ENCODE results near the gene MCC. TPM values are rescaled to one million over a fixed set of nuclear protein-coding genes. Genes with fewer than 3 reads are reported as not detected.

The MCC gene
- total RNA-seq, 1 experiment from 2014 or later, result 7.6 TPM

GRCh38 chr5:113043491-113043931, 444.7 kb downstream of the MCC start:
- no peak overlapping the region for H2BK5ac ChIP-seq (ENCODE audit: insufficient read length, low read length)
- peak overlapping the region in 1 of 3 experiments; percentile 37; a peak in 1 of 7 replicates for H3K27ac Mint-ChIP-seq
- H3K27me3 ChIP-seq (ENCODE audit: insufficient read depth, low read length), result no peaks in the 10 kb centered on the region
- no peak overlapping the region for H4K5ac ChIP-seq (ENCODE audit: insufficient read length, low read depth, low read length)
- WGBS (ENCODE audit: extremely low coverage, insufficient read length, low lambda C conversion rate), result no CpG with 5 or more reads among the region's 16 CpGs
- H3K27me3 Mint-ChIP-seq (ENCODE audit: low read depth), result no peaks in the 10 kb centered on the region
- no peak overlapping the region for H3K4me2 ChIP-seq (ENCODE audit: insufficient read depth, insufficient read length, low read length)
- no peaks in the 10 kb centered on the region for H3K79me2 ChIP-seq (ENCODE audit: insufficient read depth, low read length)
- no peak overlapping the region for H3K27ac ChIP-seq (ENCODE audit: insufficient read length, low read depth, low read length)
- no peak overlapping the region for H3K4ac ChIP-seq (ENCODE audit: low read depth, low read length)
- no peak overlapping the region for H4K8ac ChIP-seq (replicated peaks; ENCODE audit: insufficient read length, low read depth, low read length)
- H3K9ac ChIP-seq (ENCODE audit: extremely low read depth, insufficient read length, low read length), result no peak overlapping the region
- no peaks in the 10 kb centered on the region for H3K9me3 Mint-ChIP-seq
- H2BK20ac ChIP-seq (ENCODE audit: low read depth, low read length, poor library complexity, severe bottlenecking), result no peak overlapping the region
- H3K23ac ChIP-seq (ENCODE audit: insufficient read length, low read depth, low read length), result no peak overlapping the region
- no peak overlapping the region for H3T11ph ChIP-seq (ENCODE audit: low read length)
- H3K4me1 Mint-ChIP-seq, result peaks cover 2% of the 10 kb centered on the region in 2 experiments; a peak in 3 of 4 replicates
- H3K4me3 Mint-ChIP-seq, result no peak overlapping the region
- H2BK12ac ChIP-seq (ENCODE audit: insufficient read length, low read depth, low read length), result no peak overlapping the region
- H3K79me1 ChIP-seq (ENCODE audit: insufficient read depth, low read depth, low read length, poor library complexity, severe bottlenecking), result no peaks in the 10 kb centered on the region
- H3K18ac ChIP-seq (ENCODE audit: insufficient read length, low read depth, low read length), result no peak overlapping the region
- H3K23me2 ChIP-seq (ENCODE audit: insufficient read length, low read depth, low read length, poor library complexity, severe bottlenecking), result no peaks in the 10 kb centered on the region
- no peak overlapping the region for H2BK15ac ChIP-seq (ENCODE audit: low read depth, low read length)
- H2AK5ac ChIP-seq (ENCODE audit: insufficient read length, low read length), result no peak overlapping the region
- DNase-seq, result peak; percentile 72
- no peak overlapping the region for H3K56ac ChIP-seq (ENCODE audit: insufficient read length, low read depth, low read length)
- H3K36me3 Mint-ChIP-seq (ENCODE audit: insufficient read depth in 1 of 3, low read depth in 3 of 3), result peaks cover 0 to 12% (median 7%) of the 10 kb centered on the region in 3 experiments; a peak in 5 of 7 replicates
- H4K91ac ChIP-seq (ENCODE audit: insufficient read length, low read depth, low read length), result no peak overlapping the region
- H3K14ac ChIP-seq (ENCODE audit: insufficient read depth, low read length), result no peak overlapping the region
- no peaks in the 10 kb centered on the region for H4K20me1 ChIP-seq (ENCODE audit: control insufficient read depth, insufficient read depth, insufficient read length)
- H3K9me3 ChIP-seq (ENCODE audit: control insufficient read depth, low read depth, low read length), result no peaks in the 10 kb centered on the region
- H2AFZ ChIP-seq (ENCODE audit: low read length), result no peak overlapping the region
- TF ChIP-seq, protein P1, sequence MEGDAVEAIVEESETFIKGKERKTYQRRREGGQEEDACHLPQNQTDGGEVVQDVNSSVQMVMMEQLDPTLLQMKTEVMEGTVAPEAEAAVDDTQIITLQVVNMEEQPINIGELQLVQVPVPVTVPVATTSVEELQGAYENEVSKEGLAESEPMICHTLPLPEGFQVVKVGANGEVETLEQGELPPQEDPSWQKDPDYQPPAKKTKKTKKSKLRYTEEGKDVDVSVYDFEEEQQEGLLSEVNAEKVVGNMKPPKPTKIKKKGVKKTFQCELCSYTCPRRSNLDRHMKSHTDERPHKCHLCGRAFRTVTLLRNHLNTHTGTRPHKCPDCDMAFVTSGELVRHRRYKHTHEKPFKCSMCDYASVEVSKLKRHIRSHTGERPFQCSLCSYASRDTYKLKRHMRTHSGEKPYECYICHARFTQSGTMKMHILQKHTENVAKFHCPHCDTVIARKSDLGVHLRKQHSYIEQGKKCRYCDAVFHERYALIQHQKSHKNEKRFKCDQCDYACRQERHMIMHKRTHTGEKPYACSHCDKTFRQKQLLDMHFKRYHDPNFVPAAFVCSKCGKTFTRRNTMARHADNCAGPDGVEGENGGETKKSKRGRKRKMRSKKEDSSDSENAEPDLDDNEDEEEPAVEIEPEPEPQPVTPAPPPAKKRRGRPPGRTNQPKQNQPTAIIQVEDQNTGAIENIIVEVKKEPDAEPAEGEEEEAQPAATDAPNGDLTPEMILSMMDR (conservative IDR thresholded peaks at IDR 0.05), result peak; percentile 72
- H3K4me1 ChIP-seq (ENCODE audit: insufficient read depth, low read length), result no peaks in the 10 kb centered on the region; the same call in 1 of the 2 replicates
- H2BK120ac ChIP-seq (ENCODE audit: low read depth, low read length, poor library complexity, severe bottlenecking), result no peak overlapping the region

Measured in H9 (cell line).